ENCODE results near the gene PARD3B. TPM values are rescaled to one million over a fixed set of nuclear protein-coding genes. Genes with fewer than 3 reads are reported as not detected.

PARD3B gene
- total RNA-seq, 1 experiment from 2014 or later, result 2.0 TPM

DNA sequence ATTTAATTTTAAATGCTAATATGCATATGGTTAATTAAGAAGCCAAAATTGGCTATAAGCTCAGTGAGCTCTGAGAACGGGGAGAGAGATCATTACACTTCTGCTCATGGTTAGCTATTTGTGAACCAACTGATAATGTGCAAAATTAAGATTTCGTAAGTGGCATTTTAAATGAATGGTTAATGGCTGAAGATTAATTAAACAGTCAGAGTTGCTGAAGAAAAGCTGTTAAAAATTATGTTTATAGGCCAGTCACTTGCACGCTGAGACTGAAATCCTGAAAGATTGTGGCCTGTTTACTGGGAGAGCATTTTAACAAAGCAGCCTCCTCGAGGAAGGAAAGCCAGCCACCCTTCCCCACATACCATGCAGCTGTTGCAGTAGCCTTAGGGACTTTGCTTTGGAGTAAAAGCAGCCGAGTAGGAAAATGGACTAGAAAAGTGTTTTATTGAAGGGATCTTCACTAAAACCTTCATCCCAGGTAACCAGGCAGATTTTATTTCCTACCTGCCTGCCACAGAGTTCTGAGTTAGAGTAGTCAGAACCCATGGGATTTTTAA, 918.3 kb downstream of the PARD3B start:
- no peaks in the 10 kb centered on the region for H3K79me2 ChIP-seq (ENCODE audit: insufficient read depth, low read length)
- no peaks in the 10 kb centered on the region for H3K9me3 ChIP-seq (ENCODE audit: control insufficient read depth in 1 of 2, insufficient read depth in 1 of 2, low read depth in 1 of 2, low read length in 2 of 2)
- no peak overlapping the region for H3K4me3 ChIP-seq (replicated peaks in 1 of 2; ENCODE audit: low read depth in 1 of 2, low read length in 2 of 2)
- 0 out of 2 replicates have a peak, but pooled peaks cover 4% of the 10 kb centered on the region for H3K27me3 ChIP-seq (ENCODE audit: insufficient read depth, low read length)
- CTCF ChIA-PET, result no interaction called here
- H3K27ac ChIP-seq (ENCODE audit: low read depth, low read length), result no peak overlapping the region
- H3K36me3 ChIP-seq (ENCODE audit: control insufficient read depth in 1 of 2, insufficient read depth in 2 of 2, low read length in 2 of 2), result no peaks in the 10 kb centered on the region
- H3K4me2 ChIP-seq (ENCODE audit: low read length), result no peak overlapping the region
- no peak overlapping the region for H3K9ac ChIP-seq (ENCODE audit: low read length)
- POLR2A ChIA-PET, result interaction anchor here (0.7 kb wide), 1 partner anchor 83 kb away, joined by 4 read pairs; no protein-coding TSS in a partner anchor
- DNase-seq (ENCODE audit: low read depth, low spot score) (no peak), ATAC-seq (no peak)
- no peaks in the 10 kb centered on the region for H3K9me2 ChIP-seq (ENCODE audit: insufficient read depth)
- BruUV-seq (replicated peaks), result no TSS peak
- no peaks in the 10 kb centered on the region for H4K20me1 ChIP-seq (ENCODE audit: insufficient read depth)
- intact Hi-C loops (cut with micrococcal nuclease), result no loop called here
- H3K4me1 ChIP-seq (ENCODE audit: control insufficient read depth in 1 of 2, insufficient read depth in 2 of 2, low read length in 2 of 2), result no peaks in the 10 kb centered on the region
- H2AFZ ChIP-seq (ENCODE audit: low read depth, low read length, poor library complexity, severe bottlenecking), result no peak overlapping the region
- RAD21 ChIA-PET (ENCODE audit: low non-redundant PET in 1 of 2, low total read pairs in 2 of 2, uncharacterized antibody in 2 of 2, unreplicated experiment in 2 of 2), result no interaction called here
- no peak for TF ChIP-seq EZH2phosphoT487 (IDR thresholded peaks at IDR 0.05; ENCODE audit: borderline replicate concordance)
- no peak for TF ChIP-seq EGR1 (IDR thresholded peaks at IDR 0.05; ENCODE audit: low read depth)
- TF ChIP-seq YY1 (IDR thresholded peaks at IDR 0.05; ENCODE audit: extremely low read depth, insufficient replicate concordance, low read depth, low read length), result no peak
- no peak for TF ChIP-seq SP1 (IDR thresholded peaks at IDR 0.05; ENCODE audit: low read depth)
- no peak for TF ChIP-seq ZFX (IDR thresholded peaks at IDR 0.05)
- no peak for TF ChIP-seq ELF1 (IDR thresholded peaks at IDR 0.05; ENCODE audit: borderline replicate concordance, low read depth)
- TF ChIP-seq CBX3 (IDR thresholded peaks at IDR 0.05; ENCODE audit: low read depth), result no peak

DNA sequence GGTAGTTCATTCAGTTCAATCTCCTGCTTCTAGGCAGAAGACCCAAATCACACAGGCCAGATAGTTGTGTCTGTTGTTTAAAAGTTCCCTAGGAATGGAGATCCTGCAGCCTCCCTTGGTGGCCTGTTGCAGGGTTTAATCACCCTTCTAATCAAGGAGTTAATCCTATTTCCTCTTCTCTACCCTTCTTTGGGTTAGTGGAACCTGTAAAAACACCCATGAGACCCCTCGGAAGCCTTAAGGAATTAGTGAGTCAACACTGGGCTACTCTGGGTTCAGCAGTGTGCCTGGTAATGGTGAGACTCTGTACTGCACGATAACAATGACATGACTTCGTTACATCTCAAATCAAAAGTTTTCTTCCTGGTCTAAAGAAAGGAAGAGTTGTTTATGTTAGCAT, 919.4 kb downstream of the PARD3B start:
- Histone ChIP-seq H3K36me3 (ENCODE audit: control insufficient read depth in 1 of 2, insufficient read depth in 2 of 2, low read length in 2 of 2) (no peaks in the 10 kb centered on the region), H3K4me2 (ENCODE audit: low read length) (no peak overlapping the region), H3K9ac (ENCODE audit: low read length) (no peak overlapping the region), H3K79me2 (ENCODE audit: insufficient read depth, low read length) (no peaks in the 10 kb centered on the region), H3K27me3 (ENCODE audit: insufficient read depth, low read length) (0 out of 2 replicates have a peak, but pooled peaks cover 4% of the 10 kb centered on the region), H3K4me1 (ENCODE audit: control insufficient read depth in 1 of 2, insufficient read depth in 2 of 2, low read length in 2 of 2) (no peaks in the 10 kb centered on the region), H3K9me2 (ENCODE audit: insufficient read depth) (no peaks in the 10 kb centered on the region), H3K4me3 (replicated peaks in 1 of 2; ENCODE audit: low read depth in 1 of 2, low read length in 2 of 2) (no peak overlapping the region), H4K20me1 (ENCODE audit: insufficient read depth) (no peaks in the 10 kb centered on the region), H2AFZ (ENCODE audit: low read depth, low read length, poor library complexity, severe bottlenecking) (no peak overlapping the region), H3K9me3 (ENCODE audit: control insufficient read depth in 1 of 2, insufficient read depth in 1 of 2, low read depth in 1 of 2, low read length in 2 of 2) (no peaks in the 10 kb centered on the region), H3K27ac (ENCODE audit: low read depth, low read length) (no peak overlapping the region)
- intact Hi-C loops (cut with micrococcal nuclease), result no loop called here
- ChIA-PET CTCF (no interaction called here), RAD21 (ENCODE audit: low non-redundant PET in 1 of 2, low total read pairs in 2 of 2, uncharacterized antibody in 2 of 2, unreplicated experiment in 2 of 2) (no interaction called here), POLR2A (no interaction called here)
- DNase-seq (ENCODE audit: low read depth, low spot score) (no peak), ATAC-seq (no peak)
- no TSS peak for BruUV-seq (replicated peaks)
- TF ChIP-seq ZFX (IDR thresholded peaks at IDR 0.05) (no peak), EGR1 (IDR thresholded peaks at IDR 0.05; ENCODE audit: low read depth) (no peak), FOSL1 (IDR thresholded peaks at IDR 0.05; ENCODE audit: low read depth) (no peak), RAD21 (IDR thresholded peaks at IDR 0.05; ENCODE audit: low read depth) (no peak), SRF (IDR thresholded peaks at IDR 0.05; ENCODE audit: low read depth) (no peak)
- TF ChIP-seq, protein P1, sequence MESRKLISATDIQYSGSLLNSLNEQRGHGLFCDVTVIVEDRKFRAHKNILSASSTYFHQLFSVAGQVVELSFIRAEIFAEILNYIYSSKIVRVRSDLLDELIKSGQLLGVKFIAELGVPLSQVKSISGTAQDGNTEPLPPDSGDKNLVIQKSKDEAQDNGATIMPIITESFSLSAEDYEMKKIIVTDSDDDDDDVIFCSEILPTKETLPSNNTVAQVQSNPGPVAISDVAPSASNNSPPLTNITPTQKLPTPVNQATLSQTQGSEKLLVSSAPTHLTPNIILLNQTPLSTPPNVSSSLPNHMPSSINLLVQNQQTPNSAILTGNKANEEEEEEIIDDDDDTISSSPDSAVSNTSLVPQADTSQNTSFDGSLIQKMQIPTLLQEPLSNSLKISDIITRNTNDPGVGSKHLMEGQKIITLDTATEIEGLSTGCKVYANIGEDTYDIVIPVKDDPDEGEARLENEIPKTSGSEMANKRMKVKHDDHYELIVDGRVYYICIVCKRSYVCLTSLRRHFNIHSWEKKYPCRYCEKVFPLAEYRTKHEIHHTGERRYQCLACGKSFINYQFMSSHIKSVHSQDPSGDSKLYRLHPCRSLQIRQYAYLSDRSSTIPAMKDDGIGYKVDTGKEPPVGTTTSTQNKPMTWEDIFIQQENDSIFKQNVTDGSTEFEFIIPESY (IDR thresholded peaks at IDR 0.05; ENCODE audit: extremely low read depth, insufficient replicate concordance, low read length), result no peak
- TF ChIP-seq, protein P2, sequence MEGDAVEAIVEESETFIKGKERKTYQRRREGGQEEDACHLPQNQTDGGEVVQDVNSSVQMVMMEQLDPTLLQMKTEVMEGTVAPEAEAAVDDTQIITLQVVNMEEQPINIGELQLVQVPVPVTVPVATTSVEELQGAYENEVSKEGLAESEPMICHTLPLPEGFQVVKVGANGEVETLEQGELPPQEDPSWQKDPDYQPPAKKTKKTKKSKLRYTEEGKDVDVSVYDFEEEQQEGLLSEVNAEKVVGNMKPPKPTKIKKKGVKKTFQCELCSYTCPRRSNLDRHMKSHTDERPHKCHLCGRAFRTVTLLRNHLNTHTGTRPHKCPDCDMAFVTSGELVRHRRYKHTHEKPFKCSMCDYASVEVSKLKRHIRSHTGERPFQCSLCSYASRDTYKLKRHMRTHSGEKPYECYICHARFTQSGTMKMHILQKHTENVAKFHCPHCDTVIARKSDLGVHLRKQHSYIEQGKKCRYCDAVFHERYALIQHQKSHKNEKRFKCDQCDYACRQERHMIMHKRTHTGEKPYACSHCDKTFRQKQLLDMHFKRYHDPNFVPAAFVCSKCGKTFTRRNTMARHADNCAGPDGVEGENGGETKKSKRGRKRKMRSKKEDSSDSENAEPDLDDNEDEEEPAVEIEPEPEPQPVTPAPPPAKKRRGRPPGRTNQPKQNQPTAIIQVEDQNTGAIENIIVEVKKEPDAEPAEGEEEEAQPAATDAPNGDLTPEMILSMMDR (IDR thresholded peaks at IDR 0.05 in 2 of 3, conservative IDR thresholded peaks at IDR 0.05 in 1 of 3; ENCODE audit: borderline replicate concordance in 1 of 3, insufficient read depth in 1 of 3, low read depth in 2 of 3, low read length in 2 of 3), result no peak
- TF ChIP-seq, protein P3, sequence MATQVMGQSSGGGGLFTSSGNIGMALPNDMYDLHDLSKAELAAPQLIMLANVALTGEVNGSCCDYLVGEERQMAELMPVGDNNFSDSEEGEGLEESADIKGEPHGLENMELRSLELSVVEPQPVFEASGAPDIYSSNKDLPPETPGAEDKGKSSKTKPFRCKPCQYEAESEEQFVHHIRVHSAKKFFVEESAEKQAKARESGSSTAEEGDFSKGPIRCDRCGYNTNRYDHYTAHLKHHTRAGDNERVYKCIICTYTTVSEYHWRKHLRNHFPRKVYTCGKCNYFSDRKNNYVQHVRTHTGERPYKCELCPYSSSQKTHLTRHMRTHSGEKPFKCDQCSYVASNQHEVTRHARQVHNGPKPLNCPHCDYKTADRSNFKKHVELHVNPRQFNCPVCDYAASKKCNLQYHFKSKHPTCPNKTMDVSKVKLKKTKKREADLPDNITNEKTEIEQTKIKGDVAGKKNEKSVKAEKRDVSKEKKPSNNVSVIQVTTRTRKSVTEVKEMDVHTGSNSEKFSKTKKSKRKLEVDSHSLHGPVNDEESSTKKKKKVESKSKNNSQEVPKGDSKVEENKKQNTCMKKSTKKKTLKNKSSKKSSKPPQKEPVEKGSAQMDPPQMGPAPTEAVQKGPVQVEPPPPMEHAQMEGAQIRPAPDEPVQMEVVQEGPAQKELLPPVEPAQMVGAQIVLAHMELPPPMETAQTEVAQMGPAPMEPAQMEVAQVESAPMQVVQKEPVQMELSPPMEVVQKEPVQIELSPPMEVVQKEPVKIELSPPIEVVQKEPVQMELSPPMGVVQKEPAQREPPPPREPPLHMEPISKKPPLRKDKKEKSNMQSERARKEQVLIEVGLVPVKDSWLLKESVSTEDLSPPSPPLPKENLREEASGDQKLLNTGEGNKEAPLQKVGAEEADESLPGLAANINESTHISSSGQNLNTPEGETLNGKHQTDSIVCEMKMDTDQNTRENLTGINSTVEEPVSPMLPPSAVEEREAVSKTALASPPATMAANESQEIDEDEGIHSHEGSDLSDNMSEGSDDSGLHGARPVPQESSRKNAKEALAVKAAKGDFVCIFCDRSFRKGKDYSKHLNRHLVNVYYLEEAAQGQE (IDR thresholded peaks at IDR 0.05; ENCODE audit: low read depth), result no peak
